H1 (cell line): ENCODE results near the gene COL20A1. TPM values are rescaled to one million over a fixed set of nuclear protein-coding genes. Genes with fewer than 3 reads are reported as not detected.
A peak's percentile ranks its signal among the peaks of the same experiment; 100 is the strongest.

Experiments used
- CTCF ChIA-PET: fragments of 300-600 bp; sonication (Branson Sonifier 250); formaldehyde crosslinking; loops from one replicate; lab custom pipeline; 2021; ENCODE audit not compliant: partially characterized antibody; lab: Charles Lee
- POLR2A ChIA-PET: fragments of 300-600 bp; sonication (Branson Sonifier 250); formaldehyde crosslinking; loops from one replicate; lab custom pipeline; 2021; ENCODE audit warnings: inconsistent platforms; ENCODE audit not compliant: partially characterized antibody; lab: Charles Lee
- DNase-seq, 2 experiments: peaks; one replicate each; pipeline versions ENCODE4 v3.0.0 to v3.0.0-alpha.2; 2010 to 2022; ENCODE audit warnings: low spot score in 2 of 2, low read depth in 1 of 2, mixed read lengths in 1 of 2
- FAIRE-seq: peaks from 2 replicates; lab custom pipeline; 2011; peaks lifted over from hg19 to GRCh38; lab: Jason Lieb, UNC
- H2AFZ ChIP-seq: 2 replicates; pipeline ENCODE4 v1.8.1; 2012; ENCODE audit warnings: low read length, inconsistent platforms
- H2AK5ac ChIP-seq: 2 replicates; pipeline ENCODE4 v1.6.1; 2013; ENCODE audit warnings: low read depth, low read length
- H2BK120ac ChIP-seq: replicated peaks from 2 replicates; pipeline ENCODE3; 2013; ENCODE audit warnings: low read depth, low read length, inconsistent platforms
- H2BK12ac ChIP-seq: 2 replicates; pipeline ENCODE4 v1.6.1; 2013; ENCODE audit warnings: low read depth, low read length
- H2BK15ac ChIP-seq: 2 replicates; pipeline ENCODE4 v1.6.1; 2013; ENCODE audit warnings: low read length
- H2BK20ac ChIP-seq: 2 replicates; pipeline ENCODE4 v1.6.1; 2013; ENCODE audit warnings: low read length
- H2BK5ac ChIP-seq: 2 replicates; pipeline ENCODE4 v1.6.1; 2013; ENCODE audit warnings: low read depth, low read length
- H3K14ac ChIP-seq: 2 replicates; pipeline ENCODE4 v1.6.1; 2013; ENCODE audit warnings: inconsistent platforms; ENCODE audit not compliant: insufficient read length
- H3K18ac ChIP-seq: 2 replicates; pipeline ENCODE4 v1.6.1; 2013; ENCODE audit warnings: low read length; ENCODE audit errors: extremely low read depth
- H3K23ac ChIP-seq: 2 replicates; pipeline ENCODE4 v1.6.1; 2013; ENCODE audit warnings: inconsistent platforms; ENCODE audit not compliant: insufficient read length
- H3K23me2 ChIP-seq: 2 replicates; pipeline ENCODE4 v1.6.1; 2013; ENCODE audit warnings: low read depth, low read length
- H3K27ac ChIP-seq: 2 replicates; pipeline ENCODE4 v1.6.1; 2011; ENCODE audit warnings: low read depth, low read length, inconsistent platforms
- H3K27me3 ChIP-seq, 4 experiments: replicated peaks in 1 of 4; 1 replicate in 1 of 4; 2 replicates in 3 of 4; pipeline versions ENCODE4 v1.6.1 to v1.8.1; 2011 to 2013; ENCODE audit warnings: low read length in 3 of 4, mild to moderate bottlenecking in 3 of 4, inconsistent platforms in 2 of 4, mixed read lengths in 2 of 4, moderate library complexity in 1 of 4; ENCODE audit not compliant: control insufficient read depth in 3 of 4, insufficient read depth in 3 of 4; ENCODE audit errors: extremely low read depth in 1 of 4
- H3K36me3 ChIP-seq, 4 experiments: 2 replicates each; pipeline versions ENCODE4 v1.6.1 to v1.8.1; 2011 to 2013; ENCODE audit warnings: mild to moderate bottlenecking in 4 of 4, low read length in 3 of 4, moderate library complexity in 2 of 4, control low read depth in 1 of 4, inconsistent platforms in 1 of 4; ENCODE audit not compliant: insufficient read depth in 4 of 4, control insufficient read depth in 2 of 4
- H3K4ac ChIP-seq: replicated peaks from 2 replicates; pipeline ENCODE3; 2013; ENCODE audit warnings: low read length, low read depth, mixed read lengths, inconsistent platforms; ENCODE audit not compliant: insufficient read length
- H3K4me1 ChIP-seq, 4 experiments: replicated peaks in 1 of 4; 1 replicate in 1 of 4; 2 replicates in 3 of 4; pipeline versions ENCODE4 v1.6.1 to v1.8.1; 2011 to 2013; ENCODE audit warnings: low read length in 3 of 4, inconsistent platforms in 2 of 4, mixed read lengths in 1 of 4; ENCODE audit not compliant: insufficient read depth in 4 of 4, control insufficient read depth in 3 of 4
- H3K4me2 ChIP-seq, 2 experiments: 2 replicates each; pipeline versions ENCODE4 v1.6.1 to v1.8.1; 2011 to 2013; ENCODE audit warnings: low read depth in 2 of 2, low read length in 2 of 2, control low read depth in 1 of 2, inconsistent platforms in 1 of 2, mild to moderate bottlenecking in 1 of 2; ENCODE audit not compliant: insufficient read depth in 1 of 2
- H3K4me3 ChIP-seq, 4 experiments: fragments of 200-600, 300-600 bp in 1 of 4; sonication (generic), shearing (Covaris generic), sonication (Bioruptor Twin) in 1 of 4; 2 replicates each; pipeline versions ENCODE4 v1.5.1 to v1.8.1; 2011 to 2016; ENCODE audit warnings: low read length in 4 of 4, low read depth in 3 of 4, control low read depth in 2 of 4, inconsistent platforms in 2 of 4, mild to moderate bottlenecking in 2 of 4, mixed read lengths in 1 of 4, moderate library complexity in 1 of 4; ENCODE audit not compliant: insufficient read depth in 2 of 4; ENCODE audit errors: extremely low read depth in 1 of 4
- H3K56ac ChIP-seq: replicated peaks from 2 replicates; pipeline ENCODE3; 2013; ENCODE audit warnings: low read depth, mild to moderate bottlenecking, mixed read lengths, low read length, inconsistent platforms; ENCODE audit not compliant: insufficient read length
- H3K79me1 ChIP-seq: 2 replicates; pipeline ENCODE4 v1.6.1; 2013; ENCODE audit warnings: low read depth, low read length, control low read depth
- H3K79me2 ChIP-seq, 2 experiments: 2 replicates each; pipeline versions ENCODE4 v1.6.1 to v1.8.1; 2012 to 2013; ENCODE audit warnings: low read length in 2 of 2, mild to moderate bottlenecking in 2 of 2, inconsistent platforms in 1 of 2; ENCODE audit not compliant: insufficient read depth in 2 of 2, control insufficient read depth in 1 of 2
- H3K9ac ChIP-seq, 4 experiments: replicated peaks in 1 of 4; 1 replicate in 1 of 4; 2 replicates in 3 of 4; pipeline versions ENCODE4 v1.6.1 to v1.8.1; 2011 to 2013; ENCODE audit warnings: low read depth in 3 of 4, low read length in 3 of 4, control low read depth in 2 of 4, mild to moderate bottlenecking in 2 of 4, moderate library complexity in 2 of 4, inconsistent platforms in 1 of 4; ENCODE audit errors: extremely low read depth in 1 of 4
- H3K9me3 ChIP-seq, 2 experiments: 2 replicates each; pipeline versions ENCODE4 v1.6.1 to v1.8.1; 2012 to 2013; ENCODE audit warnings: mild to moderate bottlenecking in 2 of 2, moderate library complexity in 2 of 2, control low read depth in 1 of 2, inconsistent platforms in 1 of 2, low read depth in 1 of 2, low read length in 1 of 2, mixed read lengths in 1 of 2; ENCODE audit not compliant: insufficient read depth in 2 of 2
- H4K20me1 ChIP-seq, 2 experiments: replicated peaks in 1 of 2; 2 replicates each; pipeline versions ENCODE3 to v1.8.1; 2011 to 2013; ENCODE audit warnings: inconsistent platforms in 2 of 2, low read length in 2 of 2, mild to moderate bottlenecking in 1 of 2; ENCODE audit not compliant: insufficient read depth in 2 of 2, control insufficient read depth in 1 of 2
- H4K5ac ChIP-seq: 2 replicates; pipeline ENCODE4 v1.6.1; 2013; ENCODE audit warnings: low read length, low read depth, mixed read lengths, inconsistent platforms; ENCODE audit not compliant: insufficient read length
- H4K8ac ChIP-seq: 2 replicates; pipeline ENCODE4 v1.8.0; 2013; ENCODE audit warnings: mild to moderate bottlenecking, moderate library complexity, low read length, inconsistent platforms; ENCODE audit not compliant: insufficient read depth; ENCODE audit errors: extremely low read depth
- H4K91ac ChIP-seq: replicated peaks from 2 replicates; pipeline ENCODE3; 2013; ENCODE audit warnings: low read length, mixed read lengths, inconsistent platforms; ENCODE audit not compliant: insufficient read length
- CBX5 ChIP-seq: fragments of 300-800, 300-1000 bp; sonication (generic); IDR thresholded peaks from 2 replicates; pipeline ENCODE4 v1.7.1; 2016; ENCODE audit warnings: antibody characterized with exemption, low read length, low read depth
- EP300 ChIP-seq, 2 experiments: IDR thresholded peaks; 1 replicate in 1 of 2; 2 replicates in 1 of 2; pipeline ENCODE4 v1.6.1; 2011 to 2012; ENCODE audit warnings: low read depth in 2 of 2, low read length in 2 of 2, mild to moderate bottlenecking in 2 of 2, borderline replicate concordance in 1 of 2, inconsistent platforms in 1 of 2, moderate library complexity in 1 of 2
- HDAC2 ChIP-seq, 2 experiments: fragments of 300-600 bp in 1 of 2; sonication (generic) in 1 of 2; IDR thresholded peaks; 2 replicates each; pipeline ENCODE4 v1.6.1; 2011 to 2012; ENCODE audit warnings: low read depth in 2 of 2, low read length in 2 of 2, mild to moderate bottlenecking in 2 of 2, moderate library complexity in 2 of 2, borderline replicate concordance in 1 of 2, inconsistent platforms in 1 of 2
- JUND ChIP-seq: IDR thresholded peaks from 2 replicates; pipeline ENCODE4 v1.6.1; 2011; ENCODE audit warnings: mild to moderate bottlenecking, improper control_type of control experiment, low read length
- MAX ChIP-seq: IDR thresholded peaks from 2 replicates; pipeline ENCODE4 v1.6.1; 2012; ENCODE audit warnings: inconsistent platforms
- RBBP5 ChIP-seq: IDR thresholded peaks from 2 replicates; pipeline ENCODE4 v1.7.1; 2012; ENCODE audit warnings: low read depth, mild to moderate bottlenecking, inconsistent platforms, low read length, moderate library complexity, borderline replicate concordance
- SIRT6 ChIP-seq: IDR thresholded peaks from one replicate; pipeline ENCODE4 v1.7.1; 2012; ENCODE audit warnings: low read length, inconsistent platforms
- SP4 ChIP-seq: IDR thresholded peaks from 2 replicates; pipeline ENCODE4 v1.6.1; 2012; ENCODE audit warnings: low read length, inconsistent platforms
- WGBS, 2 experiments: shearing (Covaris generic) in 1 of 2; methylation state at CpG; one replicate each; pipeline versions ENCODE4 v1.1.6 to v1.1.7; 2013 to 2015; ENCODE audit warnings: low lambda C conversion rate in 2 of 2, mixed read lengths in 2 of 2, inconsistent platforms in 1 of 2, low coverage in 1 of 2, missing lambda C conversion rate in 1 of 2; ENCODE audit not compliant: insufficient replicate concordance in 2 of 2, insufficient coverage in 1 of 2, insufficient read length in 1 of 2; ENCODE audit errors: extremely low coverage in 1 of 2, missing lambda C conversion rate in 1 of 2; 5-methylcytosine and 5-hydroxymethylcytosine counted together
- polyA plus RNA-seq, 7 experiments: library from polyadenylated mRNA; depleted of rRNA in 3 of 7; stranded (reverse) in 5 of 7; unstranded in 2 of 7; fragments of >200 nt in 5 of 7; fragments of 200-250 nt in 2 of 7; gene quantifications; 1 replicate in 5 of 7; 2 replicates in 1 of 7; 4 replicates in 1 of 7; pipeline versions ENCODE4 v1.2.1 to v1.2.3, GENCODE V29; 2011 to 2013; ENCODE audit warnings: missing spikeins in 2 of 7, mixed read lengths in 2 of 7
- total RNA-seq: library from RNA; stranded (reverse); fragmentation: NEBNext Ultra II Directional; extraction: Animal tissue kit (Norgen Biotek cat#: 25700); gene quantifications from 2 replicates; pipeline ENCODE4 v1.2.1, GENCODE V29; 2021

Gene COL20A1
- total and polyA plus RNA-seq, 2 of the 8 experiments (the other 6 are each of a cell fraction or from before 2014, with no cell fraction given), result 0.19 to 0.21 TPM

GRCh38 chr20:63274381-63275228, 18.4 kb upstream of the COL20A1 start:
- Histone ChIP-seq H3K56ac (no peak overlapping the region), H2AFZ (no peak overlapping the region), H2BK120ac (no peak overlapping the region), H3K23me2 (peaks cover 2% of the 10 kb centered on the region; the same call in 1 of the 2 replicates), H4K8ac (no peak overlapping the region), H3K4me3 (no peak overlapping the region), H3K79me2 (peaks cover 17 to 39% of the 10 kb centered on the region in 2 experiments), H2BK15ac (no peak overlapping the region), H2BK20ac (no peak overlapping the region), H3K18ac (no peak overlapping the region), H4K91ac (no peak overlapping the region), H2BK12ac (no peak overlapping the region), H3K79me1 (peaks cover 12% of the 10 kb centered on the region), H3K23ac (no peak overlapping the region), H2AK5ac (no peak overlapping the region), H3K36me3 (peaks cover 6 to 27% (median 17%) of the 10 kb centered on the region in 4 experiments; a peak in 6 of 8 replicates), H3K27ac (no peak overlapping the region), H3K14ac (no peak overlapping the region), H3K4ac (no peak overlapping the region), H4K20me1 (peaks cover 16 to 37% of the 10 kb centered on the region in 2 experiments), H3K4me2 (peak overlapping the region; percentile 21 to 69; a peak in 2 of 4 replicates), H3K9ac (peak overlapping the region in 1 of 4 experiments; percentile 38; a peak in 1 of 7 replicates), H2BK5ac (no peak overlapping the region; the same call in 1 of the 2 replicates), H4K5ac (no peak overlapping the region), H3K27me3 (no peaks in the 10 kb centered on the region), H3K9me3 (no peaks in the 10 kb centered on the region), H3K4me1 (peaks cover 0 to 5% (median 1%) of the 10 kb centered on the region in 4 experiments; a peak in 5 of 7 replicates)
- 87% methylated on average over 17 of the region's 17 CpGs; no CpG with 5 or more reads in 1 of the 2 experiments for WGBS, 2 experiments
- ChIA-PET POLR2A (interaction anchor here (1.0 to 1.2 kb wide), 2 partner anchors 15 to 49 kb away, joined by 3 to 4 read pairs; no protein-coding TSS in a partner anchor), CTCF (interaction anchor here (0.8 to 11.0 kb wide), 5 partner anchors 17 to 91 kb away, joined by 3 to 63 read pairs (median 17); partner anchors contain the start of gene COL20A1)
- TF ChIP-seq SP4 (no peak), SIRT6 (no peak), EP300 (IDR thresholded peaks at IDR 0.05; ENCODE audit: borderline replicate concordance in 1 of 2, low read depth in 2 of 2, low read length in 2 of 2) (no peak), RBBP5 (no peak), CBX5 (no peak), HDAC2 (IDR thresholded peaks at IDR 0.05; ENCODE audit: borderline replicate concordance in 1 of 2, low read depth in 2 of 2, low read length in 2 of 2) (no peak), JUND (no peak), MAX (no peak)
- FAIRE-seq, result no peak
- DNase-seq, result no peak
